ENCODE data around the gene CEP68. TPM values are rescaled to one million over a fixed set of nuclear protein-coding genes. Genes with fewer than 3 reads are reported as not detected.

CEP68 gene
- total RNA-seq, 1 donor from 2014 or later, result 17.9 TPM

GRCh38 chr2:65075176-65075575 is 19.0 kb downstream of the CEP68 start:
- DNase-seq (no peak), ATAC-seq (ENCODE audit: low read depth) (no peak)
- intact Hi-C loops (cut with micrococcal nuclease), result no loop called here
- Mint-ChIP-seq H3K4me3 (no peak overlapping the region), H3K27me3 (no peaks in the 10 kb centered on the region), H3K4me1 (peaks cover 31% of the 10 kb centered on the region), H3K9me3 (no peaks in the 10 kb centered on the region), H3K27ac (no peak overlapping the region), H3K36me3 (ENCODE audit: low read depth) (peaks cover 75% of the 10 kb centered on the region)
- ChIA-PET CTCF (no interaction called here), POLR2A (no interaction called here)
- TF ChIP-seq, protein P1, sequence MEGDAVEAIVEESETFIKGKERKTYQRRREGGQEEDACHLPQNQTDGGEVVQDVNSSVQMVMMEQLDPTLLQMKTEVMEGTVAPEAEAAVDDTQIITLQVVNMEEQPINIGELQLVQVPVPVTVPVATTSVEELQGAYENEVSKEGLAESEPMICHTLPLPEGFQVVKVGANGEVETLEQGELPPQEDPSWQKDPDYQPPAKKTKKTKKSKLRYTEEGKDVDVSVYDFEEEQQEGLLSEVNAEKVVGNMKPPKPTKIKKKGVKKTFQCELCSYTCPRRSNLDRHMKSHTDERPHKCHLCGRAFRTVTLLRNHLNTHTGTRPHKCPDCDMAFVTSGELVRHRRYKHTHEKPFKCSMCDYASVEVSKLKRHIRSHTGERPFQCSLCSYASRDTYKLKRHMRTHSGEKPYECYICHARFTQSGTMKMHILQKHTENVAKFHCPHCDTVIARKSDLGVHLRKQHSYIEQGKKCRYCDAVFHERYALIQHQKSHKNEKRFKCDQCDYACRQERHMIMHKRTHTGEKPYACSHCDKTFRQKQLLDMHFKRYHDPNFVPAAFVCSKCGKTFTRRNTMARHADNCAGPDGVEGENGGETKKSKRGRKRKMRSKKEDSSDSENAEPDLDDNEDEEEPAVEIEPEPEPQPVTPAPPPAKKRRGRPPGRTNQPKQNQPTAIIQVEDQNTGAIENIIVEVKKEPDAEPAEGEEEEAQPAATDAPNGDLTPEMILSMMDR (IDR thresholded peaks at IDR 0.05), result no peak

DNA sequence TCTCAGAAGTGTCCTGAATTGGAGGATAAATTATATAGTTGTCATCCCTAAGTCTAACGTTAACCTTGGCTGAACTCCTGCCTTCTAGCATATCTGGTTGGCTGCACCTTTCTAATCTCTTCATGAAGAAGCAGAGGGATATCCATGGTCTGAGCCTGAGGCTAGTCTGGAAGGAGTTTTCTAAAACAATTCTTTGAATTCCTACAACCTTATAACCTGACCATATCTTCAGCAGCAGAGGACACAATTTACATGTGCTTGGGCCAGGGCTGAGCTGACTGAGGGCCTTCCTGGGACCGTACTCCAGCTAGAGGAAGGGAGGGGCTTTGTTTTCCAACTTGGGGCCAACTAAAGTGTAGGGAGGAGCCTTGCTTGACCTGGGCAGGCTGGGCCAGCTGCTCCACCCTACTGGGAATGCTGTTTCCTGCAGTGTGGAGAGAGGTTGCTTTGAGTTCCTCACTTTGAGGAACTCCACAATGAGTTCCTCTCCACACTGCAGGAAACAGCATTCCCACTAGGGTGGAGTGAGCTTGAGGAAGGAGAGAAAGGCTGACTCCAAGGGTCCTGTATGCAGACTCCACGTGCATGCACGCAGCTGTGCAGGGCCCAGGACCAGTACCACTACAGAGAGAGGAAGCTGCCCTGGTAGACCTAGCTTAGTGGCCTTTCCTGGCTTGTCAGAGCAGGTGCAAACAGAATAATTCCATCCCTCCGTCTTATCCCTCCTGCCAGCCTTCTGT is 19.6 kb downstream of the CEP68 start:
- TF ChIP-seq, protein P1 (IDR thresholded peaks at IDR 0.05), result no peak
- H3K9me3 Mint-ChIP-seq, result no peaks in the 10 kb centered on the region
- no peak overlapping the region for H3K4me3 Mint-ChIP-seq
- ChIA-PET POLR2A (interaction anchor here (0.6 kb wide), 1 partner anchor 152 kb away, joined by 5 read pairs; the partner anchor contains the start of gene ACTR2), CTCF (no interaction called here)
- peak overlapping the region; percentile 53 for H3K27ac Mint-ChIP-seq
- H3K36me3 Mint-ChIP-seq (ENCODE audit: low read depth), result peaks cover 72% of the 10 kb centered on the region
- intact Hi-C loops (cut with micrococcal nuclease), result no loop called here
- no peaks in the 10 kb centered on the region for H3K27me3 Mint-ChIP-seq
- ATAC-seq (ENCODE audit: low read depth) (no peak), DNase-seq (no peak)
- H3K4me1 Mint-ChIP-seq, result peaks cover 27% of the 10 kb centered on the region

- Mint-ChIP-seq H3K4me3 (no peak overlapping the region), H3K27me3 (no peaks in the 10 kb centered on the region), H3K27ac (peak overlapping the region; percentile 53), H3K9me3 (no peaks in the 10 kb centered on the region), H3K4me1 (peaks cover 27% of the 10 kb centered on the region), H3K36me3 (ENCODE audit: low read depth) (peaks cover 72% of the 10 kb centered on the region)
- TF ChIP-seq, protein P1 (IDR thresholded peaks at IDR 0.05), result no peak
- CTCF ChIA-PET, result no interaction called here
- intact Hi-C loops (cut with micrococcal nuclease), result no loop called here
- ATAC-seq (ENCODE audit: low read depth), result no peak
- no peak for DNase-seq
- POLR2A ChIA-PET, result interaction anchor here (0.6 kb wide), 1 partner anchor 151 kb away, joined by 5 read pairs; the partner anchor contains the start of gene ACTR2
Measured at GRCh38 chr2:65076345-65076710, 20.1 kb downstream of the CEP68 start.

DNA sequence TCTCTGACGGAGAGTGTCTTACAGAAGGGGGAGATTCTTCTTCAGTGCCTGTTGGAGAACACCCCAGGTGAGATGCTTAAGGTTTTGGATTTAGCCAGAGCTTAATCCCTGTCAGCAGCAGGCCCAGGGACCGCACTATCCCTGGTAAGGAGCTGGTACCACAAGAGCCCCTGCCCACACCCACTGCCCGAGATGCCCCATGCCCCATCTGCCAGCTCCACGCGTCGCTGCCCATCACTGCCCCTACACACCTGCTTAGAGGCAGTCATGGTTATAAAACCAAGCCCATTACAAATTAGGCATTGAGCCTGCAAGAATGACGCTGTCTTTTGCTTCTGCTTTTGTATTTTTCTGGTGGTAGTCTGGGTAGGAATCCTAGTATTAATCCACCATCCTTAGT is 21.7 kb downstream of the CEP68 start:
- ATAC-seq (ENCODE audit: low read depth), result no peak
- H3K27me3 Mint-ChIP-seq, result no peaks in the 10 kb centered on the region
- POLR2A ChIA-PET, result interaction anchor here (0.5 to 0.9 kb wide), 2 partner anchors 13 to 116 kb away, joined by 3 read pairs; no protein-coding TSS in a partner anchor
- TF ChIP-seq, protein P1 (IDR thresholded peaks at IDR 0.05), result no peak
- H3K36me3 Mint-ChIP-seq (ENCODE audit: low read depth), result peaks cover 76% of the 10 kb centered on the region
- peaks cover 23% of the 10 kb centered on the region for H3K4me1 Mint-ChIP-seq
- intact Hi-C loops (cut with micrococcal nuclease), result no loop called here
- H3K4me3 Mint-ChIP-seq, result no peak overlapping the region
- H3K27ac Mint-ChIP-seq, result no peak overlapping the region
- DNase-seq, result no peak
- H3K9me3 Mint-ChIP-seq, result no peaks in the 10 kb centered on the region
- CTCF ChIA-PET, result interaction anchor here (0.6 kb wide), 1 partner anchor 489 kb away, joined by 3 read pairs; no protein-coding TSS in a partner anchor

DNA sequence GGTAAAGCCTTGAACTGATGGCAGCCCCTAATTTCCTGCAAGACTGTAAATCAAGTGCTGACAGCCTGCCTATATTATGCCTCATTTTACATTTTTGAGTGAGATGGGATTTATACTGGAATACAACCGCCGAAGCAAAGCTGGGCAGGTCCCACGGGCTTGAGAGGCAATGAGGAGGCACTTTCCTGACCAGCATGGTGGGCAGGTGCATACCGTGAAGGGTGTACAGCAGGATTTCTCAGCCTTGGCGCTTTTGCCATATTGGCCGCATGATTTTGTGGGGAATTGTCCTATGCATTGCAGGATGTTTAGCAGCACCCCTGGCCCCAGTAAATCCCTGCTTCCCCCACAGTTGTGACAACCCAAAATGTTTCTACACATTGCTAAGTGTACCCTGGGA is 22.8 kb downstream of the CEP68 start:
- Mint-ChIP-seq H3K9me3 (no peaks in the 10 kb centered on the region), H3K36me3 (ENCODE audit: low read depth) (peaks cover 76% of the 10 kb centered on the region), H3K4me1 (peaks cover 22% of the 10 kb centered on the region), H3K4me3 (no peak overlapping the region), H3K27me3 (no peaks in the 10 kb centered on the region), H3K27ac (no peak overlapping the region)
- intact Hi-C loops (cut with micrococcal nuclease), result no loop called here
- TF ChIP-seq, protein P1 (IDR thresholded peaks at IDR 0.05), result no peak
- ChIA-PET CTCF (no interaction called here), POLR2A (interaction anchor here (0.9 kb wide), 1 partner anchor 51 kb away, joined by 7 read pairs; the partner anchor contains the start of gene RAB1A)
- no peak for ATAC-seq (ENCODE audit: low read depth)
- DNase-seq, result no peak

Measured in activated B cell treated with CpG ODN at 0.5 μM for 24 hours (primary cell).